Ovary (tissue), 3 donors: ENCODE measurements around the gene PRELID1.
"Not testable (repeated sequence)": the region's sequence is repeated elsewhere in the genome, so short reads cannot be mapped to it uniquely, and the experiment has no call there.

Experiments
- CTCF ChIP-seq, 3 donors: fragments of 450-650 bp in 2 of 3; fragments of 200-600 bp in 1 of 3; IDR thresholded peaks; one replicate each; pipeline versions ENCODE4 v1.5.1 to v1.8.0; 2016 to 2022; ENCODE audit warnings: antibody characterized with exemption in 3 of 3, mild to moderate bottlenecking in 1 of 3
- EP300 ChIP-seq: sonication (generic); formaldehyde crosslinking; IDR thresholded peaks from one replicate; pipeline ENCODE4 v1.6.1; 2017; ENCODE audit warnings: antibody characterized with exemption
- POLR2A ChIP-seq: fragments of 450-650 bp; IDR thresholded peaks from one replicate; pipeline ENCODE4 v1.6.1; 2017; ENCODE audit warnings: antibody characterized with exemption, mild to moderate bottlenecking, moderate library complexity
- donor health status: DM: no; HTN: no; CAD: no.

GRCh38 chr5:177306103-177306640, 2.6 kb downstream of the PRELID1 start:
- not testable (repeated sequence) for TF ChIP-seq CTCF (IDR thresholded peaks at IDR 0.05); POLR2A; EP300
